GM12878 (cell line): ENCODE measurements around the gene LMX1B. TPM values are rescaled to one million over a fixed set of nuclear protein-coding genes. Genes with fewer than 3 reads are reported as not detected.

Experiments
- ATAC-seq: fragments of 200-7000 bp; cut with Tn5 transposase; 3 replicates; pipeline ENCODE4 v1.9.1; 2020; ENCODE audit warnings: mild to moderate bottlenecking, moderate library complexity
- BruUV-seq: library from RNA; stranded (reverse); fragments of 400-500 nt; replicated peaks from 2 replicates; lab custom pipeline; 2021; lab: Mats Ljungman, UMichigan
- CTCF ChIA-PET: fragments of 300-600 bp; sonication (Branson Sonifier 250); formaldehyde crosslinking; extraction: SDS; loops from one replicate; lab custom pipeline; 2021; ENCODE audit warnings: inconsistent platforms; lab: Yijun Ruan, JAX
- POLR2A ChIA-PET: fragments of 350-600 bp; formaldehyde crosslinking; extraction: SDS; loops from one replicate; lab custom pipeline; 2021; ENCODE audit warnings: inconsistent platforms; lab: Charles Lee
- RAD21 ChIA-PET: fragments of 300-600 bp; sonication (Branson Sonifier 250); formaldehyde crosslinking; loops from one replicate; lab custom pipeline; 2023; ENCODE audit warnings: antibody characterized with exemption; ENCODE audit not compliant: unreplicated experiment; lab: Charles Lee
- SMC1A ChIA-PET: fragments of 300-600 bp; sonication (Branson Sonifier 250); formaldehyde crosslinking; loops from one replicate; lab custom pipeline; 2023; ENCODE audit not compliant: unreplicated experiment, uncharacterized antibody; lab: Charles Lee
- DNase-seq: peaks from one replicate; pipeline ENCODE4 v3.0.0-alpha.2; 2011; ENCODE audit warnings: low read depth, low spot score
- FAIRE-seq: peaks from 3 replicates; lab custom pipeline; 2011; peaks lifted over from hg19 to GRCh38; lab: Jason Lieb, UNC
- H2AFZ ChIP-seq: 2 replicates; pipeline ENCODE4 v1.6.0; 2011; ENCODE audit warnings: low read depth, low read length, control low read depth; ENCODE audit not compliant: control insufficient read depth
- H3K27ac ChIP-seq: 2 replicates; pipeline ENCODE4 v1.5.1; 2011; ENCODE audit warnings: control low read depth; ENCODE audit not compliant: control insufficient read depth, insufficient read depth
- H3K27me3 ChIP-seq, 2 experiments: replicated peaks in 1 of 2; 2 replicates each; pipeline versions ENCODE4 v1.6.0 to v1.6.1; 2011; ENCODE audit warnings: low read length in 1 of 2; ENCODE audit not compliant: control insufficient read depth in 2 of 2, insufficient read depth in 2 of 2
- H3K36me3 ChIP-seq, 2 experiments: 2 replicates each; pipeline ENCODE4 v1.5.1; 2011; ENCODE audit warnings: low read length in 1 of 2; ENCODE audit not compliant: control insufficient read depth in 2 of 2, insufficient read depth in 2 of 2
- H3K4me1 ChIP-seq: 2 replicates; pipeline ENCODE4 v1.6.1; 2011; ENCODE audit warnings: mild to moderate bottlenecking, low read length, moderate library complexity, mixed read lengths; ENCODE audit not compliant: control insufficient read depth, insufficient read depth
- H3K4me2 ChIP-seq: 2 replicates; pipeline ENCODE4 v1.6.0; 2011; ENCODE audit warnings: control low read depth; ENCODE audit not compliant: control insufficient read depth, insufficient read depth
- H3K4me3 ChIP-seq: fragments of 200-600 bp; sonication (generic); 2 replicates; pipeline ENCODE4 v1.5.1; 2016
- H3K79me2 ChIP-seq: 2 replicates; pipeline ENCODE4 v1.6.0; 2011; ENCODE audit warnings: low read length; ENCODE audit not compliant: control insufficient read depth, insufficient read depth
- H3K9ac ChIP-seq: 2 replicates; pipeline ENCODE4 v1.8.0; 2011; ENCODE audit warnings: low read length, control low read depth, mixed read lengths; ENCODE audit not compliant: control insufficient read depth, insufficient read depth
- H3K9me3 ChIP-seq: replicated peaks from 3 replicates; pipeline ENCODE4 v1.5.1; 2011; ENCODE audit warnings: mild to moderate bottlenecking, low read length; ENCODE audit not compliant: control insufficient read depth, insufficient read depth
- H4K20me1 ChIP-seq: 2 replicates; pipeline ENCODE4 v1.6.0; 2011; ENCODE audit not compliant: control insufficient read depth, insufficient read depth
- ATF3 ChIP-seq: IDR thresholded peaks from 2 replicates; pipeline ENCODE4 v1.6.1; 2011; ENCODE audit warnings: low read depth, mild to moderate bottlenecking, low read length, moderate library complexity, borderline replicate concordance; ENCODE audit errors: extremely low read depth
- CHD1 ChIP-seq: IDR thresholded peaks from 2 replicates; pipeline ENCODE4 v1.6.1; 2012; ENCODE audit warnings: low read depth, low read length, improper control_type of control experiment
- CREB1 ChIP-seq: IDR thresholded peaks from 2 replicates; pipeline ENCODE4 v1.6.1; 2012; ENCODE audit warnings: low read depth, mild to moderate bottlenecking, inconsistent platforms
- EGR1 ChIP-seq, 2 experiments: IDR thresholded peaks; 1 replicate in 1 of 2; 2 replicates in 1 of 2; pipeline ENCODE4 v1.6.1; 2011 to 2012; ENCODE audit warnings: low read depth in 2 of 2, low read length in 2 of 2, borderline replicate concordance in 1 of 2, mild to moderate bottlenecking in 1 of 2, moderate library complexity in 1 of 2
- ESRRA ChIP-seq: IDR thresholded peaks from 2 replicates; pipeline ENCODE4 v1.6.1; 2012; ENCODE audit warnings: mild to moderate bottlenecking, low read length, improper control_type of control experiment
- HCFC1 ChIP-seq: fragments of 150-350 bp; IDR thresholded peaks from 2 replicates; pipeline ENCODE4 v1.6.1; 2014; ENCODE audit warnings: low read length
- IRF3 ChIP-seq: fragments of 450-650 bp; IDR thresholded peaks from 2 replicates; pipeline ENCODE4 v1.6.1; 2014; ENCODE audit warnings: mild to moderate bottlenecking
- KDM1A ChIP-seq: fragments of 200-600 bp; sonication (generic); IDR thresholded peaks from 2 replicates; pipeline ENCODE4 v1.6.1; 2016; ENCODE audit warnings: borderline replicate concordance
- MYB ChIP-seq: fragments of 150-350 bp; IDR thresholded peaks from 2 replicates; pipeline ENCODE4 v1.6.1; 2014; ENCODE audit warnings: mild to moderate bottlenecking, low read depth, low read length, borderline replicate concordance
- NRF1 ChIP-seq: conservative IDR thresholded peaks from 2 replicates; pipeline ENCODE4 v1.6.1; 2011; ENCODE audit warnings: mild to moderate bottlenecking, low read depth, low read length, improper control_type of control experiment
- RBBP5 ChIP-seq: fragments of 200-600 bp; sonication (generic); conservative IDR thresholded peaks from 2 replicates; pipeline ENCODE4 v1.6.1; 2016
- WGBS: methylation state at CpG from one replicate; pipeline ENCODE4 v1.1.6; 2016; ENCODE audit warnings: low lambda C conversion rate; ENCODE audit not compliant: insufficient replicate concordance, insufficient coverage; ENCODE audit errors: missing lambda C conversion rate; 5-methylcytosine and 5-hydroxymethylcytosine counted together
- in situ Hi-C: fragments of 300-500 bp; cut with MboI; formaldehyde crosslinking; loops from 9 replicates; pipeline ENCODE4 v1.14.3; 2018; ENCODE audit warnings: mixed read lengths
- intact Hi-C: fragments of 100-400 bp; cut with micrococcal nuclease; formaldehyde crosslinking; loops from one replicate; pipeline ENCODE4 v1.14.2; 2022; ENCODE audit not compliant: unreplicated experiment
- polyA plus RNA-seq, 11 experiments: library from polyadenylated mRNA; depleted of rRNA in 4 of 11; unstranded in 6 of 11; stranded (reverse) in 5 of 11; fragments of >200 nt; fragmentation: Nextera tagmentation in 4 of 11; fragmentation: Illumina TruSeq in 1 of 11; extraction: Ambion mirVana in 4 of 11; extraction: Trizol in 1 of 11; gene quantifications; 1 replicate in 1 of 11; 2 replicates in 10 of 11; pipeline versions ENCODE4 v1.2.1 to v1.2.3, GENCODE V29; 2011 to 2016; ENCODE audit warnings: inconsistent platforms in 2 of 11, missing spikeins in 2 of 11, low read depth in 1 of 11
- total RNA-seq, 4 experiments: library from RNA; depleted of rRNA in 3 of 4; stranded (reverse); fragments of >200 nt in 3 of 4; fragmentation: Illumina TruSeq in 1 of 4; extraction: Trizol in 1 of 4; gene quantifications; 2 replicates each; pipeline versions ENCODE4 v1.2.1 to v1.2.3, GENCODE V29; 2013 to 2021
- TF ChIP-seq, protein P1 (sequence below): IDR thresholded peaks from 2 replicates; pipeline ENCODE4 v1.6.1; 2011; ENCODE audit warnings: mild to moderate bottlenecking, low read depth, low read length, moderate library complexity; ENCODE audit not compliant: insufficient replicate concordance

LMX1B gene
- total and polyA plus RNA-seq, 10 of the 15 experiments (the other 5 are each of a cell fraction or from before 2014, with no cell fraction given): not detected

GRCh38 chr9:126676102-126676684, 62.5 kb downstream of the LMX1B start (continued):
- no peak for TF ChIP-seq NRF1

- Histone ChIP-seq H3K4me1 (no peaks in the 10 kb centered on the region), H3K36me3 (no peaks in the 10 kb centered on the region), H3K9me3 (no peaks in the 10 kb centered on the region), H2AFZ (no peak overlapping the region), H3K9ac (no peak overlapping the region), H4K20me1 (no peaks in the 10 kb centered on the region), H3K27ac (no peak overlapping the region), H3K79me2 (no peaks in the 10 kb centered on the region), H3K4me3 (no peak overlapping the region), H3K4me2 (no peak overlapping the region), H3K27me3 (peaks cover 20 to 23% of the 10 kb centered on the region in 2 experiments)
- ChIA-PET RAD21 (no interaction called here), SMC1A (no interaction called here), CTCF (interaction anchor here (3.1 kb wide), 1 partner anchor 13 kb away, joined by 9 read pairs; no protein-coding TSS in a partner anchor), POLR2A (no interaction called here)
- TF ChIP-seq KDM1A: no peak
- no peak for TF ChIP-seq HCFC1
- no peak for TF ChIP-seq CHD1
- no peak for TF ChIP-seq ATF3
- no peak for TF ChIP-seq CREB1
- TF ChIP-seq EGR1 (IDR thresholded peaks at IDR 0.05; ENCODE audit: borderline replicate concordance in 1 of 2, low read depth in 2 of 2, low read length in 2 of 2): no peak
- no peak for TF ChIP-seq MYB
- TF ChIP-seq, protein P1, sequence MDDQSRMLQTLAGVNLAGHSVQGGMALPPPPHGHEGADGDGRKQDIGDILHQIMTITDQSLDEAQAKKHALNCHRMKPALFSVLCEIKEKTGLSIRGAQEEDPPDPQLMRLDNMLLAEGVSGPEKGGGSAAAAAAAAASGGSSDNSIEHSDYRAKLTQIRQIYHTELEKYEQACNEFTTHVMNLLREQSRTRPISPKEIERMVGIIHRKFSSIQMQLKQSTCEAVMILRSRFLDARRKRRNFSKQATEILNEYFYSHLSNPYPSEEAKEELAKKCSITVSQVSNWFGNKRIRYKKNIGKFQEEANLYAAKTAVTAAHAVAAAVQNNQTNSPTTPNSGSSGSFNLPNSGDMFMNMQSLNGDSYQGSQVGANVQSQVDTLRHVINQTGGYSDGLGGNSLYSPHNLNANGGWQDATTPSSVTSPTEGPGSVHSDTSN: no peak
- TF ChIP-seq RBBP5: no peak
- no peak for TF ChIP-seq IRF3
- no peak for TF ChIP-seq ESRRA
- no TSS peak for BruUV-seq
- DNase-seq (no peak), FAIRE-seq (no peak), ATAC-seq (no peak)
- 26% methylated on average over 24 of the region's 24 CpGs for WGBS
- in situ Hi-C loops: no loop called here
- intact Hi-C loops: no loop called here
Measured at GRCh38 chr9:126676685-126677143, 63.0 kb downstream of the LMX1B start.
